ENCODE measurements around the gene PABPN1L. TPM values are rescaled to one million over a fixed set of nuclear protein-coding genes. Genes with fewer than 3 reads are reported as not detected.

Gene PABPN1L, protein sequence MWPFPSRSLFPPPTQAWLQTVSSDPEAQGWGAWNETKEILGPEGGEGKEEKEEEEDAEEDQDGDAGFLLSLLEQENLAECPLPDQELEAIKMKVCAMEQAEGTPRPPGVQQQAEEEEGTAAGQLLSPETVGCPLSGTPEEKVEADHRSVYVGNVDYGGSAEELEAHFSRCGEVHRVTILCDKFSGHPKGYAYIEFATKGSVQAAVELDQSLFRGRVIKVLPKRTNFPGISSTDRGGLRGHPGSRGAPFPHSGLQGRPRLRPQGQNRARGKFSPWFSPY
- not detected in 2 replicates for total RNA-seq

DNA sequence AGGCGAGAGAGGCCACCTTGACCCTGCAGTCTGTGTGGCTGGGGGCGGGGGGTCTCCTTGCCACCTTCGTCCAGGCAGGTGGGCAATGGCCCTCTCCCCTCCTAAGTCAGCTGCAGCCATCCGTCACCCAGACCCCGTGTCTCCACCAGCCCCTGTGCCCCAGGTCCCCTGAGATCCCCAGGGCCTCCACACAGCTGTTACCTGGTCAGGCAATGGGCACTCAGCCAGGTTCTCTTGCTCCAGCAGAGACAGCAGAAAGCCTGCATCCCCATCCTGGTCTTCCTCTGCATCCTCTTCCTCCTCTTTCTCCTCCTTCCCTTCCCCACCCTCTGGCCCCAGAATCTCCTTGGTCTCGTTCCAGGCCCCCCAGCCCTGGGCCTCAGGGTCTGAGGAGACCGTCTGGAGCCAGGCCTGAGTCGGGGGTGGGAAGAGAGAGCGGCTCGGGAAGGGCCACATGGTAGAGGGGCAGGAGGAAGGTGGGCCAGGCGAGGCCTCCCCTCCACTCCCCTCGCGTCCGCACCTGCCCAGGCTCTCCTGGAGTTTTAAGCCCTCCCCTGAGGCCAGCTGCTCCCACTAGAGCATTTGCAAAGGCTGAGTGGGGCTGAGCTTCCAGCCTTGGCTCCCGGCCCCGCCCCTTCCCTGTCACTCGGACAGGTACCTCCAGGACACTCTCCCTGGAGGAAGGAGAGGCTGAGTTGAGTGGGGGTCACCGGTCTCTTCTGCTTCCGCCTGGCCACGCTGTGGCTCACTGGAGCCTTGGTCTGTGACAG lies at the start of gene PABPN1L:
PABPN1L (minus strand) TSS at position 510 of the 770 bp plus-strand sequence; CDS start at position 456, 54 bp downstream.

DNA sequence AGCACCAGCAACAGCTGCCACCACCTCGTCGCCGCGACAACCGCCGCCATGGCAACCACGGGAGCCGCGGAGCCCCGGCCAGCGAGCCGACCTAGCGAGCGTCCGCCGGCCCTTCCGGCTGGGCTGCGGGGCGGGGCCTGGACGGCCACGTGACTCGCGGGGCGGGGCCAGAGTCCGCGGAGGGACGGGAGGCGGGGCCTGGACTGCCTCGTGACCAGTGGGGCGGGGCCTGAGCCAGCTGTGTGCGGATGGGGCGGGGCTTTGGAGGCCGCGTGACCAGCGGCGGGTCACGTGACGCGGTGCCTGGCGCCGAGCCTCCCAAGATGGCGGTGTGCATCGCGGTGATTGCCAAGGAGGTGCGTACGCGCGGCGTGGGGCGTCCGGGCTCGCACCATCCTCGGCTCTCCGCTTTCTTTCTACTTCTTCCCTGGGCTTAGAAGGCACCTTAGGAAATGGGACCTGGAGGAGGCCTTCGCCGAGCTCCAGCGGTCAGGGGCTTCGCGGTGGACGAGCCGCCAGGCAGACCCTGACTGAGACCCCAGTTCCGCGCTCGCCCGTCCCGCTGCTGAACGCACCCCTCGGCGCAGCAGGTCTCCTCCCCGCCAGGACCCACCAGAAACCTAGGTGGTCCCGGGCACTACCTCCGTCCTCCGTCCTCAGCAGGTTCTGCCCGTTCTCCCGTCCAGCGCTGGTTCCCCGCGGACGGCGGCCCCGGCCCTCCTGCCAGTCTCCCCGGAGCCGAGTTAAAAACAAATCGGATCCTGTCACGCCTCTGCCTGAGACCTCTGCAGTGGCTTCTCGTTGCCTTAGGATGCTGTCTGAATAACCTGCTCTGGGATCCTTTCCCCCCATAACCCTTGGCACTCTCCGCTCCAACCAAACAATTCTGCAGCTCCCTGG lies 9.4 kb downstream of the PABPN1L start, which contains the start of the genes GALNS and TRAPPC2L:
GALNS (minus strand) TSS at position 120 of the 900 bp plus-strand sequence; CDS start at position 50, 70 bp downstream.
TRAPPC2L (plus strand) TSS at position 300 of the 900 bp plus-strand sequence; CDS start at position 324, 24 bp downstream.

Other genes with a start within 250 kb of the PABPN1L start
- gene IL17C, start 228.1 kb downstream of the PABPN1L start, total RNA-seq = 2.2 TPM in 1 of 2 replicates, not detected in the other
- gene CYBA, start 215.6 kb downstream of the PABPN1L start, total RNA-seq = 103 and 283 TPM in 2 replicates
- gene MVD, start 203.6 kb downstream of the PABPN1L start, total RNA-seq = 78.0 and 110 TPM in 2 replicates
- gene SNAI3, start 180.2 kb downstream of the PABPN1L start, total RNA-seq = under 0.01 TPM in 1 of 2 replicates, not detected in the other
- 9.2 and 18.5 TPM in 2 replicates for gene RNF166, start 160.3 kb downstream of the PABPN1L start, total RNA-seq
- 18.8 and 23.0 TPM in 2 replicates for gene CTU2, start 160.2 kb downstream of the PABPN1L start, total RNA-seq
- 121 and 174 TPM in 2 replicates for gene PIEZO1, start 81.4 kb downstream of the PABPN1L start, total RNA-seq
- 2.1 and 5.3 TPM in 2 replicates for gene CDT1, start 62.9 kb downstream of the PABPN1L start, total RNA-seq
- 128 and 185 TPM in 2 replicates for gene APRT, start 54.7 kb downstream of the PABPN1L start, total RNA-seq
- gene GALNS, start 9.7 kb downstream of the PABPN1L start, total RNA-seq = 18.8 and 19.2 TPM in 2 replicates
- gene TRAPPC2L, start 9.5 kb downstream of the PABPN1L start, total RNA-seq = 36.4 and 48.8 TPM in 2 replicates
- gene CBFA2T3, start 110.5 kb upstream of the PABPN1L start, total RNA-seq = 0.48 and 0.64 TPM in 2 replicates
- gene ACSF3, start 227.2 kb upstream of the PABPN1L start, total RNA-seq = 27.9 and 35.2 TPM in 2 replicates

Measured in tracheal epithelial cell (primary cell).